Measurements from ENCODE around the gene C3orf52.

The C3orf52 gene

GRCh38 chr3:112119962-112120836 lies 34.0 kb downstream of the C3orf52 start:
- DNase-seq (ENCODE audit: low spot score), result no peak

DNA sequence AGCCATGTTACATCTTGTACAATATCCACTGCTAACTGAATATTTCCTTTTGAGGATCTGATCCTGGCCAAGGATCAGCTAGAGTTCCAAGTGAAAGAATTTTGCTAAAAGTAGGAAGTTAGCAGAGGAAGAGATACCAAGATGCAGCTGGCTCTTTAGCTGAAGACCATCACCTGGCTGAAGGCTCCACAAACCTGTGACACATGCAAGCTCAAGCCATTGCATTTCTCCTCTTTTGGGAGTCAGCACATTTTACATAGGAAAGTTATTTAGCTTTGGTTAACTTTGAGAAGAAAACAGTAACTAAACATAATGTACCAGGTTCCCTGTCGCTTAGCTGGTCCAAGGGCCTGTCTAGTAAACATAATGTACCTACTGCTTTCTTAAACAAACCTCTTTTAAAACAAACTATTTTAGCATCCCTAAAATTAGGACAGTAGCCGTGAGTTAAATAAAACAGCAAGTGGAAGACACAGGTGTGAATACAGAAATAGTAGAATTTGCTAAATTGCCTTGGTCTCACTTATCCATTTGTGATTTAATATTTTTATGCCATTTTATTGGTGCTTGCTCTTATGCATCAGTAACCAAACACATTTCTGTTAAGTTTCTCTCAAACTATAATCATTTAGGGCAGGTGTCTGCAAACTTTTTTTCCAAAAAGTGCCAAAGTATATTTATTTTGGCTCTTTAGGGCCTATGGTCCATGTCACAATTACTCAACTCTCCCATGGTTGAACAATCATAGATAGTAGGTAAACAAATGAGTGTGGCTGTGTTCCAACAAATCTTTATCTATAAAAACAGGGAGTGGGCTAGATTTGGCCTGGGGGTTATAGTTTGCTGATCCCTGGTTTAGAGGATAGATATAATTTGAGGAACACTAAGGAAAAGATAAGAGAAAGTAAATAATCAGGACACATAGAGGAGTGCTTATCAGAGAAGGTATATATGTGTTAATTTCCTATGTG lies 35.7 kb downstream of the C3orf52 start:
- DNase-seq (ENCODE audit: low spot score), result no peak

DNA sequence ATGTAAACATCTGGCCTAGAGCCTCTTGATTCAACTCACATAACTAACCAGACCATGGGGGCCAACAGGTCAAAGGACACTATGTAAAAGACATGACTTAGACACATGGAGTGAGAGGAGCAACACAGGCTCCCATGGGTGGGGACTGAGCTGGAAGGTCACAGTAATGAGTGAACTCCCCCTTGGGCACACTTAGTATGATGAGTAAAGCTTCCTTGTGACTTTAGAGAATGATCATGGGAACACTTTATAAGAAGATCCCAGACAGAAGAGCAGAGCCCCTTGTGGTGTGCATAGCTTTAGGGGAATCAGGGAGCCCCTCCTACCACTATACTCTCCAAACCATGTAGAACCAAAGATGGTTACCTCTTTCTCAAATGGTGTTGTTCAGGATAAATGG lies 36.7 kb downstream of the C3orf52 start:
- no peak for DNase-seq (ENCODE audit: low spot score)

GRCh38 chr3:112123548-112123947 lies 37.4 kb downstream of the C3orf52 start:
- DNase-seq (ENCODE audit: low spot score), result no peak

GRCh38 chr3:112124907-112125607 lies 38.9 kb downstream of the C3orf52 start:
- DNase-seq (ENCODE audit: low spot score), result no peak

DNA sequence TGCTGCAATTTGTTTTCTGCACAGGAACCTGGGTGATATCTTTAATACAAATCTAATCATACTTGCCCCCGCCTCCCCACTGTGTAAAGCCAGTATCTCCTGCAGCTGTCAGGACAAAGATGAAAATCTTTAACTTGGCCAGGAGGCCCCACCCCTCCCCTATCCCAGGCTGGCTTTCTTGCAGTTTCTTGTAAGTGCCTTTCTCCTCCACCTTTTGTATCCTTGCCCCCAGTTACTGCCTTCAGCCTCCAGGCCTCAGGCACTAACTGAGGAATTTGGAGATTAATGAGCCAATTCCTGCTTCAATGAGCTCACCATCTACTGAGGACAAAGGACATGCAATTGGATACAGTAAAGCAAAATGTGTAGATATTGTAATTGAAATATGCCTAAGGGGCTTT lies 40.3 kb downstream of the C3orf52 start:
- no peak for DNase-seq (ENCODE audit: low spot score)

DNA sequence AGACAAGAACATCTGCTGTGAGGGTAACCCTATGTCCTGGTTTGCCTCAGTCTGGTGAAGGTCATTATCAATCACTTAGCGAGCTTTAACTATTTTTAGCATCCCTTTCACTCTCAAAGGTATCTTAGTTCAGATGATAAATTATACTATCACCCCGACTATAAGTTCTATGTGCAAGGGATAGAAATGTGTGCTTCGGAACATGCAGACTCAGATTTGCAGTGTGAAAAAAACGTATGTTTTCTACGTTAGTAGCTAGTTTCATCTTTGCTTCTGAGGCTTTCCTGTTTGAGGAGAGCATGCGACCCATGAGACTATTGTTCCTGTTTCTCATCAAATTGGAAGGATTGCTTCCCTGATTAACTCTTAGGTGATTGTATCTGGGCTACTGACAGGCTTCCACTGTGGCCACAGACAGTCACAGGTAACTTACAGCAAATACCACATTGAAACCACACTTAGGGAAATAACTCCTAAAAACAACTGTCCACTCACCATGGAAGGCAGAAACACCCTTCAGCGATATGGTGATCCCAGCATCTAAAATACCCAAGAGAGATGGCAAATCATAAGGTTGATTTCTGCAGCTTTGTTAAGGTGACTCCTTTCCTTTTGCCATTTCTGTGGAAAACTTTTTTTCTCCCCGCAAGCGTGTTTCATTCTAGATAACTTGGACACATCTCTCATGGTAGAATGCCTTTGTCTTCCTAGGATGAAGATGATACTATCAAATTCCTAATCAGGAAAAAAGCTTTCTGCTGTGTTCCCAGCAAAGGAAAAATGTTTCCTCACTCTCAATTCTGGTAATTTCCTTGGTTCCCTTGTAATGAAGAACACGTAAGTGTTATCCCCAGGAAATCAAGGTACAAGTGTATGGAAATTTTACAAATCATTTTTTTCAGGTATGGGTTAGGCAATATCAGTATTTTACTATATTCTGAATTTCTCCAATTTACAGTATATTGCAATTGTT lies 41.6 kb downstream of the C3orf52 start:
- DNase-seq (ENCODE audit: low spot score), result no peak

DNA sequence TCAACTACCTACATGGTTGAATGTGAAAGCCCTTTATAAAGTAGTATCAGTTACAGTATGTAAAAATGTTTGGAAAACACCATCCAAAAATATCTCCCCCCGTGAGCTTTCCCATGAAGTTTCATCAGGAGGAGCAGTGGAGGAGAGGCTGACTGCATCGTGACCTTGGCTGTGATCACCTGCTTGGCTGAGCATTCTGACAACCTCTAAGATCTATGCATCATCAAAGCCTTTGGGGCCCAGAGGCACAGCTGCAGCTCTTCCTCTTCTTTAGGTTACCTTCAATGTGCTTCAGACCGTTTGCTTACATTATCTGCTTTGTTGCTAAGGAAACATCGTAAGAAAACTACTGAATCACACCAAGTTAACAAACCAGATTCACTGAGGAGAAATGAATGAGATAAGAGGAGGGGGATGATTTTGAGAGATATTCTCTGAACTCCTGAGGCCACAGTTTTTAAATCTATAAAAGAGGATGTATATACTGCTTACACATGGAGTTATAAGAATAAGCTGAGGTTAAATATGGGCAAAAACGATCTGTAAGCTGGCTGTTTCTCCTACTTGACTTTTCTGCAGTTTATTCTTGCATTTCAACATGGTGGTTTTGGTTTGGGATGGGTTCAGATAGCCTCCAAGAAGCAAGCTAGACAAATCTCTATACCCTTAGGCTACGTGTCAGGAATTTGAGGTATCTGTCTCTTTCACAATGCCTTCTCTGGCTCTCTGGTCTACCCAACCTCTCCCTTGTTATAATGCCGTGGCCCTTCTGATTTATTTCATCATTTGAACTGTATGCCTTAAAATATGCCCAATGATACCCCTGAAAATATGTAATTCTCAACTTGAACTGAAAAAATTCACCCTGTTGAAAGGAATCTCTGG lies 42.9 kb downstream of the C3orf52 start:
- DNase-seq (ENCODE audit: low spot score), result no peak

DNA sequence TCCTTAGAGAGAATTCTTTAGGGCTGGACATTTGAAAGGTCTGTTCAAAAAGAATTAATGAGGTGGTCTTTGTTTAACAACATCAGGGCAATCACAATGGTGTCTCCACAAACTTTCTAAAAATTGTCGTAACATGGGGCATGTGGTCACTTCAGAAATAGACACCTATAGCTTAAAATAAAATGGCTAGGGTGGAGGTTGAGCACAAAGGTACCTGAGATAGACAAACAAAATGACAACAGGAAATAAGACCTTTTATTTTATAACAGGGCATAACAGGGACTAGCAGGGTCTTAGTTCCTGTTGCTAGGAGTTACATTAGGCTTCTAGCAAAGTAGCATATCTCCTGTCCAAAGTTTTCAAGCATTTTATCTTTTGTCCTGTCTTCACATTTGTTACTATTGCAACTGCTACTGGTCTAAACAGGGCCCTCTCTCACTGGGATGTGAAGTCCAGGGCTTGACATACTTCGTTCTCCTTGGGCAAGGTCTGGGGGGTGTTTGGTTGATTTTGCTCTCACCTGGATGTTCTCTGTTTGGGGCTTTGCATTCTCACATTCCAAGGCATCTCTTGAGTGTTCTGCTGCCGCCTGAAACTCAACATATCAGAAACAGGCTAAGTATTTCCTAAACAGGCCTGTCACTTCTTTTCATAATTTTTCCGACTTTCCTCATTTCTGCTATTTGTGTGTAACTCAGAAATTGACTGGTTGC lies 43.9 kb downstream of the C3orf52 start:
- no peak for DNase-seq (ENCODE audit: low spot score)

DNA sequence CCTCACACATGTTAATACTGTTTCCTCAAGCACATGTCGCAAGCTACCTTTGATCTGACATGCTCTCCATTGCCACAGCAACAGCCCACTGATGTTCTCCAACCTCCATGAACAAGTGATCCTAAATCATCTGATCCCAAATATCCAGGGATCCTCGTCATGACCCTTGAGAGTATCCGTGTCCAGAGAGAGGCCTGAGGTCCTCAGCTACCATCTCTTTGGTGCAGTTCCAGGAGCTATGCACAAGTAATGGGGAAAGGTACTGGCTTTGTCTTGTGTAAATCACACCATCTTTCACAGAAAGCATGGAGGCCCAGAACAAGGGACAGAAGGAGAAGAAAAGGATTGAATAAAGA lies 44.4 kb downstream of the C3orf52 start:
- DNase-seq (ENCODE audit: low spot score), result no peak

DNA sequence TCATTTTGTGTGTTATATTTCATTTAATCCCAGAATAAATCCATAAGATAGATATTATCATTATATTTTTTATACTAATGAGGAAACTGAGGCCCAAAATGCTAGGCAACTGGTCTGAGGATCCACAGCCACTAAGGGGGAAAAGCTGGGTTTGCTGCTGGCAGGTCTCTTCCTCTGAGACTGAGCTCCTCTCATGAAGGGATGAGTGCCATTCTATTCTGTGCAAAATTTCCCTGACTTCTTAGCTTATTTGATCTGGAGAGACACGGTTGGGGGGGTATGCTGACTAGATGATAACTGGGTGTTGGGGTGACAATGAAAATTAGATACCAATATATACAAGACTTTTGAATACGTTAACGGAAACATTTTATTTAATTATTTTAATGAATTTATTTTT lies 44.9 kb downstream of the C3orf52 start:
- no peak for DNase-seq (ENCODE audit: low spot score)

- DNase-seq (ENCODE audit: low spot score), result no peak
Measured at GRCh38 chr3:112132088-112132487, 45.9 kb downstream of the C3orf52 start.

DNA sequence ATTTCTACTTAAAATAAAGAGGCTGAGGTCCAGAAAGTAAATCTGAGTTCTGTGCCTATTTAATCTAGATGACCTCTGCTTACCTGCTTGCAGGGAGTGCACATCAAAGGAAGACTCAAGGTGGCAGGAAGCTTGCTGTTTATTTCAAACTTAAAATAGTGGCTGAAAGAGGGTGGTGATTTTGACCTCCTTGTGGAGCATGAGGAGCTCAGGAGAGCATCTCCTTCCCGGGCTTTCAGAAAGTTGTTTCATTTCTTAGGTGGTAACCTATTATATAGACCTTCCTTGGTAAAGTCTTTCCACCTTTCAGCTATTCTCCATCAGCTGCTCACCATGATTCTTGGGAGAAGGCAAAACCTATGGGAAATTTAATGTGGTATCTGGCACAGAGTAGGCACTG lies 46.4 kb downstream of the C3orf52 start:
- DNase-seq (ENCODE audit: low spot score), result no peak

DNA sequence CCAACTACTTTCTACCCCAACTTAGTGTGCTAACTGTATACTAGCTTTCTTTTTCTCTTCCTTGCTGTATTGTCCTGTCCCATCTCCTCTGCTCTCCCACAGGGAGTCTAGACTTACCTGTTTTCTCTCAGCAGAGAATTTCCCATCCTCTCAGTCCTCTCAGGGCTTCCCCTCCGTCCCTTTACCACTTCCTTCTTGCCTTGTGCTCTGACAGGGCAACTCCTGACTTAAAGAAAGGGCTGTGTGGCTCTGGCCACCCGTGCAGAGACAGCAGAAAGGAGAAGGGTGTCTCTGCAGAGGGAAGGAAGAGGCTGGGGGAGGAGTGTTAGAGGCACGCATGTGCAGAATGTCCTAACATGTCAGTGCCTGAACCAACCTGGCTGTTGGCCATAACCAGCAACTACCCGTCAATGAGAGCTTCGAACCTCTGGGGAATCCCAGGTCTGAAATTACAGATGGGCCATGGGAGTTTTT lies 46.8 kb downstream of the C3orf52 start, which contains the start of gene GCSAM:
TSS of gene GCSAM (minus strand) at position 274 of the 474 bp plus-strand sequence. CDS start at position 146, 128 bp downstream.
- no peak for DNase-seq (ENCODE audit: low spot score)

- DNase-seq (ENCODE audit: low spot score), result no peak
Measured at GRCh38 chr3:112133626-112134334, 47.6 kb downstream of the C3orf52 start.

GRCh38 chr3:112134335-112135124 lies 48.3 kb downstream of the C3orf52 start:
- DNase-seq (ENCODE audit: low spot score), result no peak

DNA sequence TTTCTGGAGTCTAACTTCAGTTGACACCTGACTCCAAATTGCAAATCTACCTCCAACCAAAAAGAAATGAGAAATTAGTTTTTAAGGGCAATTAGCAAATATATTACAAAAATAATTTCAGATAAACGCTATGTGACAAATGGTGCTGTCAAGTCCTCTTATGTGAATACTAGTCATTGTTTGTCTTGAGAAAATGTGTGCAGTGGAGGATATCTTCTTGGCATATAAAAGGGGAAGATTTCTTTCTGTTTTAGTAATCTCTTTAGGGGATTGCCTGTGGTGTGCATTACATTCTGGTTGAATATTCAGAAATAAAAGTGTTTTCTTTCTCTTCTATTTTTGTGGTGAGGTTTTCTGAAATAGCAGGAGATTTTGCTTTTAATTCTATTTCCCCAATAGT lies 49.9 kb downstream of the C3orf52 start:
- no peak for DNase-seq (ENCODE audit: low spot score)
